PC-3 (cell line): ENCODE data around the gene FOXL1. TPM values are rescaled to one million over a fixed set of nuclear protein-coding genes. Genes with fewer than 3 reads are reported as not detected.

ENCODE experiments used
- ATAC-seq: fragments of 200-7000 bp; cut with Tn5 transposase; 2 replicates; pipeline ENCODE4 v1.9.1; 2020; ENCODE audit warnings: mild to moderate bottlenecking, moderate library complexity
- BruUV-seq: library from RNA; stranded (reverse); fragments of 400-500 nt; replicated peaks from 2 replicates; lab custom pipeline; 2021; lab: Mats Ljungman, UMichigan
- CTCF ChIA-PET: fragments of 300-600 bp; sonication (Branson Sonifier 250); formaldehyde crosslinking; loops from one replicate; lab custom pipeline; 2022; ENCODE audit warnings: antibody characterized with exemption; lab: Charles Lee
- POLR2A ChIA-PET: fragments of 300-600 bp; sonication (Branson Sonifier 250); formaldehyde crosslinking; loops from one replicate; lab custom pipeline; 2022; ENCODE audit warnings: antibody characterized with exemption; ENCODE audit not compliant: unreplicated experiment; lab: Charles Lee
- DNase-seq: peaks from one replicate; pipeline ENCODE4 v3.0.0-alpha.2; 2015
- H2AFZ ChIP-seq: fragments of 300-600 bp; sonication (generic); 2 replicates; pipeline ENCODE4 v1.6.0; 2016; ENCODE audit warnings: antibody characterized with exemption, low read length
- H3F3A ChIP-seq: fragments of 300-600 bp; sonication (generic); one replicate; pipeline ENCODE4 v1.6.0; 2017; ENCODE audit warnings: antibody characterized with exemption, low read length, control low read depth, mild to moderate bottlenecking; ENCODE audit not compliant: unreplicated experiment
- H3K27ac ChIP-seq: fragments of 300-600 bp; sonication (generic); 2 replicates; pipeline ENCODE4 v1.5.1; 2016; ENCODE audit warnings: mild to moderate bottlenecking, low read length
- H3K27me3 ChIP-seq: fragments of 300-600 bp; sonication (generic); 2 replicates; pipeline ENCODE4 v1.6.1; 2016; ENCODE audit warnings: low read length, mixed read lengths
- H3K36me3 ChIP-seq: fragments of 300-600 bp; sonication (generic); 2 replicates; pipeline ENCODE4 v1.6.1; 2016; ENCODE audit warnings: low read depth, mixed run types, low read length, mixed read lengths
- H3K4me1 ChIP-seq: fragments of 300-600 bp; sonication (generic); 2 replicates; pipeline ENCODE4 v1.5.1; 2016; ENCODE audit warnings: low read length; ENCODE audit not compliant: insufficient read depth
- H3K4me2 ChIP-seq: fragments of 300-600 bp; sonication (generic); 2 replicates; pipeline ENCODE4 v1.6.0; 2016; ENCODE audit warnings: low read length
- H3K4me3 ChIP-seq: fragments of 300-600 bp; sonication (generic); 2 replicates; pipeline ENCODE4 v1.5.1; 2016; ENCODE audit warnings: mild to moderate bottlenecking, low read length, mixed read lengths
- H3K79me2 ChIP-seq: fragments of 300-600 bp; sonication (generic); 2 replicates; pipeline ENCODE4 v1.6.1; 2017; ENCODE audit warnings: low read length, mixed read lengths
- H3K9ac ChIP-seq: fragments of 300-600 bp; sonication (generic); 2 replicates; pipeline ENCODE4 v1.6.0; 2016; ENCODE audit warnings: mild to moderate bottlenecking, low read length
- H3K9me2 ChIP-seq: fragments of 300-600 bp; sonication (generic); replicated peaks from 2 replicates; pipeline ENCODE4 v1.6.1; 2016; ENCODE audit warnings: mixed run types, low read length, mixed read lengths
- H3K9me3 ChIP-seq: fragments of 300-600 bp; sonication (generic); 2 replicates; pipeline ENCODE4 v1.6.1; 2016; ENCODE audit warnings: low read length, mixed read lengths
- H4K20me1 ChIP-seq: fragments of 300-600 bp; sonication (generic); 2 replicates; pipeline ENCODE4 v1.6.1; 2016; ENCODE audit warnings: low read length, mixed read lengths
- EZH2 ChIP-seq: fragments of 300-600 bp; sonication (generic); IDR thresholded peaks from one replicate; pipeline ENCODE4 v1.6.1; 2017; ENCODE audit warnings: antibody characterized with exemption, mild to moderate bottlenecking, low read length; ENCODE audit not compliant: unreplicated experiment
- EZH2phosphoT487 ChIP-seq: fragments of 300-600 bp; sonication (generic); IDR thresholded peaks from 2 replicates; pipeline ENCODE4 v1.6.1; 2018; ENCODE audit warnings: mild to moderate bottlenecking, antibody characterized with exemption, low read length, borderline replicate concordance
- intact Hi-C: fragments of 100-400 bp; cut with micrococcal nuclease; formaldehyde crosslinking; loops from 2 replicates; pipeline ENCODE4 v1.9.0; 2023
- total RNA-seq: library from RNA; depleted of rRNA; stranded (reverse); fragments of >200 nt; gene quantifications from 2 replicates; pipeline ENCODE4 v1.2.3, GENCODE V29; 2014
- TF ChIP-seq, protein P1 (sequence below): fragments of 300-600 bp; sonication (generic); conservative IDR thresholded peaks from 2 replicates; pipeline ENCODE4 v1.5.1; 2017; ENCODE audit warnings: antibody characterized with exemption, low read depth, mild to moderate bottlenecking, low read length

Gene FOXL1
- total RNA-seq, 1 experiment from 2014 or later = 8.1 TPM

- peak; percentile 12 for ATAC-seq
These were observed 906 bp upstream of the FOXL1 start for GRCh38 chr16:86577314-86577971.

DNA sequence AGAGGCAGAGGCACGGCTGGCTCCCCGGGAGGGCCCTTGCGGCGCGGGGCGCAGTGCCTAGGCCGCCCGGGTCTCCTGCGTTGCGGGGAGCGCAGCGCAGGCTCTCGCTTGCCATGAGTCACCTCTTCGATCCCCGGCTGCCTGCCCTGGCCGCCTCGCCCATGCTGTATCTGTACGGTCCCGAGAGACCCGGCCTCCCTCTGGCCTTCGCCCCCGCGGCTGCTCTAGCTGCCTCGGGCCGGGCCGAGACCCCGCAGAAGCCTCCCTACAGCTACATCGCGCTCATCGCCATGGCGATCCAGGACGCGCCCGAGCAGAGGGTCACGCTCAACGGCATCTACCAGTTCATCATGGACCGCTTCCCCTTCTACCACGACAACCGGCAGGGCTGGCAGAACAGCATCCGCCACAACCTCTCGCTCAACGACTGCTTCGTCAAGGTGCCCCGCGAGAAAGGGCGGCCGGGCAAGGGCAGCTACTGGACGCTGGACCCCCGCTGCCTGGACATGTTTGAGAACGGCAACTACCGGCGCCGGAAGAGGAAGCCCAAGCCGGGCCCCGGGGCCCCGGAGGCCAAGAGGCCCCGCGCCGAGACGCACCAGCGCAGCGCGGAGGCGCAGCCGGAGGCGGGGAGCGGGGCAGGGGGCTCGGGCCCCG, 390 bp downstream of the FOXL1 start:
- DNase-seq (no peak), ATAC-seq (no peak)
- no peaks in the 10 kb centered on the region for H3K9me3 ChIP-seq
- no peaks in the 10 kb centered on the region for H3K36me3 ChIP-seq
- ChIA-PET CTCF (interaction anchor here (0.9 kb wide), 1 partner anchor 51 kb away, joined by 3 read pairs; no protein-coding TSS in a partner anchor), POLR2A (no interaction called here)
- no peak overlapping the region for H3K4me2 ChIP-seq
- H3F3A ChIP-seq = no peaks in the 10 kb centered on the region
- no TSS peak for BruUV-seq
- H2AFZ ChIP-seq = no peak overlapping the region
- no peak overlapping the region for H3K4me3 ChIP-seq
- H3K79me2 ChIP-seq = peaks cover 21% of the 10 kb centered on the region
- H3K9me2 ChIP-seq = no peaks in the 10 kb centered on the region
- no peaks in the 10 kb centered on the region for H4K20me1 ChIP-seq
- no peaks in the 10 kb centered on the region for H3K27me3 ChIP-seq
- intact Hi-C loops = loop anchor here (5.0 kb wide), 2 partner anchors 244 to 484 kb away; no protein-coding TSS in a partner anchor
- TF ChIP-seq EZH2phosphoT487 (no peak), EZH2 (no peak)
- TF ChIP-seq, protein P1, sequence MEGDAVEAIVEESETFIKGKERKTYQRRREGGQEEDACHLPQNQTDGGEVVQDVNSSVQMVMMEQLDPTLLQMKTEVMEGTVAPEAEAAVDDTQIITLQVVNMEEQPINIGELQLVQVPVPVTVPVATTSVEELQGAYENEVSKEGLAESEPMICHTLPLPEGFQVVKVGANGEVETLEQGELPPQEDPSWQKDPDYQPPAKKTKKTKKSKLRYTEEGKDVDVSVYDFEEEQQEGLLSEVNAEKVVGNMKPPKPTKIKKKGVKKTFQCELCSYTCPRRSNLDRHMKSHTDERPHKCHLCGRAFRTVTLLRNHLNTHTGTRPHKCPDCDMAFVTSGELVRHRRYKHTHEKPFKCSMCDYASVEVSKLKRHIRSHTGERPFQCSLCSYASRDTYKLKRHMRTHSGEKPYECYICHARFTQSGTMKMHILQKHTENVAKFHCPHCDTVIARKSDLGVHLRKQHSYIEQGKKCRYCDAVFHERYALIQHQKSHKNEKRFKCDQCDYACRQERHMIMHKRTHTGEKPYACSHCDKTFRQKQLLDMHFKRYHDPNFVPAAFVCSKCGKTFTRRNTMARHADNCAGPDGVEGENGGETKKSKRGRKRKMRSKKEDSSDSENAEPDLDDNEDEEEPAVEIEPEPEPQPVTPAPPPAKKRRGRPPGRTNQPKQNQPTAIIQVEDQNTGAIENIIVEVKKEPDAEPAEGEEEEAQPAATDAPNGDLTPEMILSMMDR = no peak
- H3K4me1 ChIP-seq = peaks cover 18% of the 10 kb centered on the region
- 0 out of 2 replicates have a peak overlapping the region, but pooled peaks have one; percentile 86 for H3K27ac ChIP-seq
- no peak overlapping the region for H3K9ac ChIP-seq

More at GRCh38 chr16:86577314-86577971, 906 bp upstream of the FOXL1 start:
- Histone ChIP-seq H3K9ac (peak overlapping the region; percentile 99), H2AFZ (no peak overlapping the region), H3K4me1 (peaks cover 18% of the 10 kb centered on the region), H3K4me2 (peak overlapping the region; percentile 93), H3F3A (no peaks in the 10 kb centered on the region), H3K36me3 (no peaks in the 10 kb centered on the region), H3K27me3 (no peaks in the 10 kb centered on the region), H3K27ac (peak overlapping the region; percentile 86), H3K4me3 (peak overlapping the region; percentile 74), H4K20me1 (no peaks in the 10 kb centered on the region), H3K9me2 (no peaks in the 10 kb centered on the region), H3K9me3 (no peaks in the 10 kb centered on the region), H3K79me2 (peaks cover 21% of the 10 kb centered on the region)
- ChIA-PET CTCF (interaction anchor here (0.5 to 0.9 kb wide), 2 partner anchors 52 to 490 kb away, joined by 3 to 4 read pairs; no protein-coding TSS in a partner anchor), POLR2A (interaction anchor here (0.6 to 2.5 kb wide), 2 partner anchors 54 to 212 kb away, joined by 3 to 20 read pairs; no protein-coding TSS in a partner anchor)
- BruUV-seq = no TSS peak
- intact Hi-C loops = loop anchor here (1.0 to 5.0 kb wide), 3 partner anchors 54 to 485 kb away; no protein-coding TSS in a partner anchor
- TF ChIP-seq EZH2phosphoT487 (no peak), EZH2 (no peak)
- TF ChIP-seq, protein P1 = no peak
- DNase-seq = no peak
